ENCODE measurements around the gene TBC1D5. TPM values are rescaled to one million over a fixed set of nuclear protein-coding genes. Genes with fewer than 3 reads are reported as not detected.
"Not testable (repeated sequence)": the region's sequence is repeated elsewhere in the genome, so short reads cannot be mapped to it uniquely, and the experiment has no call there.

Gene TBC1D5
- polyA plus RNA-seq, 3 donors = 8.9 to 25.6 (median 18.1) TPM

DNA sequence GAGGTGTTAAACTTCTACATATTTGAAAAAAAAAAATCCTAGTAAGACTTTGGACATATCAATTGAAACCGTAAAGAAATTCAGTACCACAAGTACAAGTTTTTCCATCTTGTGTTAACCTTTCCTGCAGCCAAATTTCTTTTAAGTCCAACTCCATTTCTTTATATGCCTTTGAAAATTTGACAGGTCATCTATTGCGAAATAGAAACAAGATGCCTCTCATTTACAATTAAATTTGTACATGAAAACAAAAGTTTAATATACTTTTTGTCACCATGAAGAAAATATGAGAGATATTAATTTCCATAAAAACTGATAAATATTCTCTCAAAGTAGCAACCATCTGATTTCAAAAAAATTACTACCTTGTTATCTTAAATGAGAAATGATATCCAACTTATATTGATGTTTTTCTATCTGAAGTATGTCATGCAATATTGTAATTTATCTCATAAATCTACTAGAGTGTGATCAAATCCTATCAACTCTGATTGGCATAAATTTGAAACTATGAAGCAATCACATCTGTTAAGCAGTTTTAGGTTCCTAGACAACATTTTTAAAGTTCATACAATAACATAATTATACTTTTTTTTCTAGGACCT, 68.2 kb downstream of the TBC1D5 start:
- WGBS, 3 donors = 48 to 72% (median 50%) methylated on average over 2 of the region's 2 CpGs
- H3K27ac ChIP-seq (ENCODE audit: low read depth, low read length) = no peak overlapping the region

GRCh38 chr3:17672506-17672905, 69.9 kb downstream of the TBC1D5 start:
- WGBS, 3 donors = 71 to 90% (median 72%) methylated on average over 3 of the region's 3 CpGs

GRCh38 chr3:17670749-17671148, 71.7 kb downstream of the TBC1D5 start:
- 12 to 63% (median 56%) methylated on average over 3 of the region's 3 CpGs for WGBS, 3 donors
- H3K27ac ChIP-seq (ENCODE audit: low read depth, low read length) = no peak overlapping the region

More at GRCh38 chr3:17672506-17672905, 69.9 kb downstream of the TBC1D5 start:
- no peak overlapping the region for H3K27ac ChIP-seq (ENCODE audit: low read depth, low read length)

- 47 to 84% (median 55%) methylated on average over 3 of the region's 3 CpGs for WGBS, 3 donors
- H3K27ac ChIP-seq (ENCODE audit: low read depth, low read length) = no peak overlapping the region
These were observed 77.5 kb downstream of the TBC1D5 start for GRCh38 chr3:17664923-17665322.

GRCh38 chr3:17656264-17656663, 86.2 kb downstream of the TBC1D5 start:
- H3K27ac ChIP-seq (ENCODE audit: low read depth, low read length) = no peak overlapping the region
- 49 to 87% (median 67%) methylated on average over 1 of the region's 1 CpG for WGBS, 3 donors

- 49 to 74% (median 50%) methylated on average over 2 of the region's 2 CpGs for WGBS, 3 donors
- no peak overlapping the region for H3K27ac ChIP-seq (ENCODE audit: low read depth, low read length)
These were observed 86.7 kb downstream of the TBC1D5 start for GRCh38 chr3:17655743-17656142.

- not testable (repeated sequence) for H3K27ac ChIP-seq (ENCODE audit: low read depth, low read length)
These were observed 92.7 kb downstream of the TBC1D5 start for GRCh38 chr3:17649748-17650147.

DNA sequence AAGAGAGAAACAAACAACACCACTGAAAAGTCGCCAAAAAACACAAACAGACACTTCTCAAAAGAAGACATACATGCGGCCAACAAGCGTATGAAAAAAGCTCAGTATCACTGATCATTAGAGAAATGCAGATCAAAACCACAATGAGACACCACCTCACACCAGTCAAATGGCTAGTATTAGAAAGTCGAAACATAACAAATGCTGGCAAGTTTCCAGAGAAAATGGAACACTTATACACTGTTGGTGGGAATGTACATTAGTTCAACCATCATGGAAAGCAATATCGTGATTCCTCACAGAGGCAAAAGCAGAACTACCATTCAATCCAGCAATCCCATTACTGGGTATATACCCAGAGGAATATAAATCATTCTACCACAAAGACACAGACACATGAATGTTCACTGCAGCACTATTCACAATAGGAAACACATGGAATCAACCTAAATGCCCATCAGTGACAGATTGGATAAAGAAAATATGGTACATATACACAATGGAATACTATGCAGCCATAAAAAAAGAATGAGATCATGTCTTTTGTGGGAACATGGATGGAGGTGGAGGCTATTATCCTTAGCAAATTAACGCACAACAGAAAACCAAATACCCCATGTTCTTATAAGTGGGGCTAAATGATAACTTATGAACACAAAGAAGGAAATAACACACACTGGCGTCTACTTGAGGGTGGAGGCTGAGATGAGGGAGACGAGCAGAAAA, 93.6 kb downstream of the TBC1D5 start:
- 96 to 99% (median 98%) methylated on average over 8 of the region's 8 CpGs for WGBS, 3 donors
- not testable (repeated sequence) for H3K27ac ChIP-seq (ENCODE audit: low read depth, low read length)

More at GRCh38 chr3:17649748-17650147, 92.7 kb downstream of the TBC1D5 start:
- WGBS, 3 donors = 96 to 100% (median 99%) methylated on average over 3 to 4 of the region's 4 CpGs

DNA sequence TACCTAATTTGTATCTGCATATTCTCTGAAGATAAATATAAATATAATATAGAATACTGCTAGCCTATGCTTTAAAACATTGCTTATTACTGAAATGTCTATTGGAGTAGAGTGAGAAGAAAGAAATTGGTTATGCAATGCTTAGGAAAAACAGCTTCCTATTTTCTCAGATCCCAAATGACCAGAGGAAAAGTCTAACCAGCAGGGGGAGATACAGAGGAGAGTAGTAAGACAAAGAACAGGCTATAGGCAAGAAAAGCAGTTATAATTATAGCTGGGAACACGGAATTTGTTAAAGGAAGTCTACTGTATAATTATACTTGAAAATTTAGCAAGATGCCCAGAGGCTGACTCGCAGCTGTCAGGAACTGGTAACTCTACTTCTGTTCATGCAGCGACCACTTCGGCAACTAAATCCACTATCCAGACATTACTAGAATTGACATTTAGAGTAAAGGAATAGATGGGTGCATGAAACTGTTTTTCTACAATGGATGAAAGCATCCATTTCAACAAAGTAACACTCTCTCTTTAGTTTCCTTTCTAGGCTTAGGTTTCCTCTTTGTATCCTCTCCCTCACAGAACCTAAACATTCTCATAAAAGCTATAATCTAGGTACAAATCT, 97.2 kb downstream of the TBC1D5 start:
- no peak overlapping the region for H3K27ac ChIP-seq (ENCODE audit: low read depth, low read length)
- WGBS, 3 donors = 49 to 61% (median 56%) methylated on average over 4 of the region's 4 CpGs

GRCh38 chr3:17643691-17644090, 98.7 kb downstream of the TBC1D5 start:
- H3K27ac ChIP-seq (ENCODE audit: low read depth, low read length) = no peak overlapping the region
- WGBS, 3 donors = 70 to 75% (median 72%) methylated on average over 4 of the region's 4 CpGs

GRCh38 chr3:17642474-17642873, 100.0 kb downstream of the TBC1D5 start:
- 89 to 94% (median 93%) methylated on average over 3 of the region's 3 CpGs for WGBS, 3 donors

DNA sequence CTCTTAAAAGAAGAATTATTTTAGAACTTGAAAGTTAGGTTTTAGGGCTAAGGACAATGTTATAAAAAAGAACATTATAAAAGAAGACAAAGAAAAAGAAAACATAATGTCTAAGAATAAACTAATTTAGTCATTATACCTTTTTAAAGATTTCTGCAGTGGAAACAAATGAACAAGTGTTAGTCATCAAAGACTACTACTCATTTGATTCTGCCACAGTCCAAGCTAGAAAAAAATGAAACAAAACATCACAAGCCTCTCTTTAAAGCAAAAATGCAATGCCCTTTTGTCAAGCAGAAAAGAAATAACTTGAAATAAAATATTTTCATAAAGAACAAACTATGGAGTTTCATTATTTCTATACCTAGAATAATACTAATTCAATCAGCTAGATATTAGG, 102.0 kb downstream of the TBC1D5 start:
- no peak overlapping the region for H3K27ac ChIP-seq (ENCODE audit: low read depth, low read length)

More at GRCh38 chr3:17642474-17642873, 100.0 kb downstream of the TBC1D5 start:
- no peak overlapping the region for H3K27ac ChIP-seq (ENCODE audit: low read depth, low read length)

GRCh38 chr3:17639765-17640164, 102.7 kb downstream of the TBC1D5 start:
- no peak overlapping the region for H3K27ac ChIP-seq (ENCODE audit: low read depth, low read length)
- 81 to 95% (median 91%) methylated on average over 2 of the region's 2 CpGs for WGBS, 3 donors

DNA sequence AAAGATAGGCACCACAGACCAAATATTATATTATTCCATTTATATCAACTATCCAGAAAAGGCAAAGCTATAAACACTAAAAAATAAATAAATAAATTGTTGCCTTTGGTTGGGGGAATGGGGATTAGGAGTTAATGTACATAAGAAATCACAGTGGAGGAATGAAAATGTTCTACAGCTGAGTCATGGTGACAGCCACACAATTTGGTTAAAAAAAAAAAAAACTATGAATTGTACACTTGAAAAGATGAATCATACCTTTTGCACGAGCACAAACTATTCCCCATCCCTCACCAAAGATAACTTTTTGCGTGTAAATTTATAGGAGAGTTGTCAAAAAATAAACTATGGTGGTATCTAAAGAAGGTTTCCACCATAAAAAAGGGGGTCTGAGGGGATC, 103.2 kb downstream of the TBC1D5 start:
- WGBS, 3 donors = 84 to 94% (median 84%) methylated on average over 2 of the region's 2 CpGs
- H3K27ac ChIP-seq (ENCODE audit: low read depth, low read length) = no peak overlapping the region

GRCh38 chr3:17638356-17638755, 104.1 kb downstream of the TBC1D5 start:
- no peak overlapping the region for H3K27ac ChIP-seq (ENCODE audit: low read depth, low read length)

GRCh38 chr3:17635675-17636074, 106.8 kb downstream of the TBC1D5 start:
- 46 to 64% (median 51%) methylated on average over 2 of the region's 2 CpGs for WGBS, 3 donors
- H3K27ac ChIP-seq (ENCODE audit: low read depth, low read length) = not testable (repeated sequence)

DNA sequence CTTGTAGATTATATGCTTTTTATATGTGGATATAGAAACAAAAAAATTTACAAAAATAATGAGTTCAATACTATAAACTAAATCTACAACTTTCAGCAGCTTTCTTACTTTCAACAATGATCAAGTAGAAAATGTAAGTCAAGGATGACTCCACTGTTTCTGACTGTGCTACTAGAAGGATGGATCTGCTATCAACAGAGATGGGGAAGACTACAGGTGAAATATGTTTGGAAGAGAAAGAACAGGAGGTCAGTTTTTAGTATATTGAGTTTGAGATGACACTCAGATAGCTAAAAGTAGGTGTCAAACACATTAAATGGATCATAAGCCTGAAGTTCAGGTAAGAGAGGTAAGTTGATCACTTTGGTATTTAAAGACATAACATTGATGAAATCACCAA, 107.5 kb downstream of the TBC1D5 start:
- no peak overlapping the region for H3K27ac ChIP-seq (ENCODE audit: low read depth, low read length)

GRCh38 chr3:17634201-17634600, 108.2 kb downstream of the TBC1D5 start:
- WGBS, 3 donors = 97 to 99% (median 98%) methylated on average over 2 of the region's 2 CpGs
- no peak overlapping the region for H3K27ac ChIP-seq (ENCODE audit: low read depth, low read length)

GRCh38 chr3:17632401-17633100, 109.9 kb downstream of the TBC1D5 start:
- H3K27ac ChIP-seq (ENCODE audit: low read depth, low read length) = no peak overlapping the region
- WGBS, 3 donors = 24 to 73% (median 38%) methylated on average over 3 of the region's 3 CpGs

All from adipose tissue (tissue), 3 donors.